Lung (tissue), 12 donors: ENCODE data around the gene CTRB2. TPM values are rescaled to one million over a fixed set of nuclear protein-coding genes. Genes with fewer than 3 reads are reported as not detected.

ENCODE experiments used
- ATAC-seq: fragments of 200-7000 bp; cut with Tn5 transposase; one replicate; pipeline ENCODE4 v1.9.1; 2020; ENCODE audit warnings: moderate number of reproducible peaks; ENCODE audit not compliant: insufficient read depth, low FRiP score
- DNase-seq, 3 donors: peaks; one replicate each; pipeline ENCODE4 v3.0.0-alpha.2; 2013 to 2017
- H3K27ac ChIP-seq, 2 donors: one replicate each; pipeline ENCODE4 v1.5.1; 2013; ENCODE audit warnings: mild to moderate bottlenecking in 2 of 2, moderate library complexity in 2 of 2, control low read depth in 1 of 2, inconsistent platforms in 1 of 2, low read depth in 1 of 2, low read length in 1 of 2
- H3K27me3 ChIP-seq, 3 donors: one replicate each; pipeline ENCODE4 v1.5.1; 2013; ENCODE audit warnings: low read length in 2 of 3; ENCODE audit not compliant: control insufficient read depth in 3 of 3, insufficient read depth in 3 of 3
- H3K36me3 ChIP-seq, 4 donors: one replicate each; pipeline ENCODE4 v1.5.1; 2013; ENCODE audit warnings: low read length in 4 of 4, mild to moderate bottlenecking in 1 of 4, moderate library complexity in 1 of 4; ENCODE audit not compliant: control insufficient read depth in 4 of 4, insufficient read depth in 4 of 4
- H3K4me1 ChIP-seq, 5 donors: one replicate each; pipeline ENCODE4 v1.5.1; 2013; ENCODE audit warnings: low read length in 5 of 5, mild to moderate bottlenecking in 2 of 5, moderate library complexity in 1 of 5; ENCODE audit not compliant: control insufficient read depth in 5 of 5, insufficient read depth in 5 of 5
- H3K4me3 ChIP-seq: one replicate; pipeline ENCODE4 v1.5.1; 2013; ENCODE audit warnings: mild to moderate bottlenecking, control low read depth, moderate library complexity
- H3K9ac ChIP-seq, 2 donors: one replicate each; pipeline ENCODE4 v1.5.1; 2013; ENCODE audit warnings: low read length in 2 of 2, control low read depth in 1 of 2; ENCODE audit not compliant: insufficient read depth in 1 of 2
- H3K9me3 ChIP-seq, 4 donors: one replicate each; pipeline ENCODE4 v1.5.1; 2013; ENCODE audit warnings: low read length in 3 of 4, mild to moderate bottlenecking in 1 of 4, moderate library complexity in 1 of 4; ENCODE audit not compliant: control insufficient read depth in 4 of 4, insufficient read depth in 3 of 4
- CTCF ChIP-seq: IDR thresholded peaks from 2 replicates; pipeline ENCODE4 v1.5.1; 2012; ENCODE audit warnings: mild to moderate bottlenecking; ENCODE audit errors: control extremely low read depth, extremely low read depth
- WGBS, 2 donors: extraction: QIAGEN DNeasy Blood & Tissue Kit; methylation state at CpG; one replicate each; pipeline ENCODE4 v1.1.7; 2013; 5-methylcytosine and 5-hydroxymethylcytosine counted together
- polyA plus RNA-seq, 2 donors: library from polyadenylated mRNA; stranded (reverse); fragments of 200-250 nt; gene quantifications; one replicate each; pipeline ENCODE4 v1.2.1, GENCODE V29; 2013
- total RNA-seq, 2 donors: library from RNA; depleted of rRNA in 1 of 2; stranded (reverse); fragments of >200 nt in 1 of 2; gene quantifications; one replicate each; pipeline ENCODE4 v1.2.1, GENCODE V29; 2014 to 2021
- donor health status: control.
- donor health status: control.
- donor health status: Bipolar disorder and iron deficiency.
- donor health status: healthy.
- donor health status: DM: yes; HTN: yes; CAD: no.

The CTRB2 gene
- total and polyA plus RNA-seq, 4 donors: 0.65 to 14.6 (median 1.3) TPM; not detected in 1

DNA sequence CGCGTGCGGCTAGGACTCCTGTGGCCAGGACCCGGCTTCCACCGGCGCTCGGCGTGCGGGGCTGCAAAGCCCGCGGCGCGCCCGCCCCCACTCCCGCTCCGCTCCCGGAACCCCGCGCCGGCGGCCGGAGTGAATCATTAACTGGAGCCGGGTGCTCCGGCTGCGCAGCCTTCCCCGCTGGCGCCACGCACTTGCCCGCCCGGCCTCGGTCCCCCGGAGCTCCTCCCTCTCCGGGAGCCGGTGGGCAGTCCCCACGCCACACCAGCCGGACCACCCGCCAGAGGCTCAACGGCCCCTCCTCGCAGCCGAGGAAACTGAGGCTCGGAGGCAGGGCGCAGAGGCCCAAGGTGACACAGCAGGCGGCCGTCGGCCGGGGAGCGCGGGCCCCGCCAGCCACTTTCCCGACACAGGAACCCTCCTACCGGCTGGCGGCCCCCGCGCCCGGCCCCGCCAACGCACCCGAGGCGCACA lies 43.9 kb upstream of the CTRB2 start:
- 1% methylated on average over 45 to 59 of the region's 59 CpGs for WGBS, 2 donors
- Histone ChIP-seq H3K9me3 (peaks cover 0 to 1% (median 0%) of the 10 kb centered on the region in 4 donors), H3K9ac (no peak overlapping the region), H3K27ac (peak overlapping the region; percentile 82 to 97), H3K4me3 (peak overlapping the region; percentile 72), H3K36me3 (no peaks in the 10 kb centered on the region), H3K27me3 (no peaks in the 10 kb centered on the region), H3K4me1 (peaks cover 24 to 72% (median 63%) of the 10 kb centered on the region in 5 donors)
- no peak for TF ChIP-seq CTCF
- ATAC-seq: peak; percentile 20
- peak; percentile 44 to 57 (median 55) for DNase-seq

DNA sequence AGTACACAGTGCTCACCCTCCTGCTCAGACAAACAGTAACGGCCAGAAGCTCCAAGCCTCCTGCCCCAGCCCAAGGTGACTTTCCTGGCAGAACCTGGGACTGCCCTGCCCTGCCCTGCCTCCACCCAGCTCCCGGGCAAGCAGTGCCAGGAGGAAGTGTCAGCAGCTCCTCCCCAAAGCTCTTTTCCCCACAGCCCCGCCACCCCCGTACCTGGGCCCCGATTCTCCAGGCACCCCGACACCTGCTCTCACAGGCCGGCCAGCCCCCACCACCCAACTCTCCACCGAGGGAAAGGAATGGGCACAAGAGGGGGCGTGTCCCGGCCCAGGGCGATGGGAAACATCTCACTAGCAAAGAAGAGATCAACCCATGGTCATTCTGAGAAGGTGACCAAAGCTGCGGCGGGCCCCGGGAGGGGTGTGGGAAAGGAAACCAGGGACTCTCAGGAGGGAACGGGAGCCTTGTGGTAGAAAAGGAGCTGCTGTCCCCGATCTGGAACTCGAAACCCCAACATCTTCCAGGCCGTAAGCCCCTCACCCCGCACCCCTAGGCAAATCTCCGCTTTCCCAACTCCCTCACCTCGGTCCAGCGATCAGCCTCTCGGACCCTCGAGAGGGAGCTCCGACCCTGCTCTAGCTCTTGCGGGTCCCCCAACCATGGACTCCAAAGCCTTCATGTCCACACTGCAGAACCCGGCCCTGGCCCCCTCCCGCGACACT lies 43.3 kb upstream of the CTRB2 start:
- no peaks in the 10 kb centered on the region for H3K27me3 ChIP-seq
- peak overlapping the region; percentile 72 for H3K4me3 ChIP-seq
- TF ChIP-seq CTCF: no peak
- ATAC-seq: no peak
- WGBS, 2 donors: 3 to 5% methylated on average over 29 of the region's 29 CpGs
- H3K27ac ChIP-seq: peak overlapping the region; percentile 82 to 97
- H3K36me3 ChIP-seq: no peaks in the 10 kb centered on the region
- DNase-seq: no peak
- peak overlapping the region in 1 of 2 donors; percentile 55 for H3K9ac ChIP-seq
- peaks cover 24 to 75% (median 68%) of the 10 kb centered on the region in 5 donors for H3K4me1 ChIP-seq
- H3K9me3 ChIP-seq: peaks cover 0 to 1% (median 0%) of the 10 kb centered on the region in 4 donors

DNA sequence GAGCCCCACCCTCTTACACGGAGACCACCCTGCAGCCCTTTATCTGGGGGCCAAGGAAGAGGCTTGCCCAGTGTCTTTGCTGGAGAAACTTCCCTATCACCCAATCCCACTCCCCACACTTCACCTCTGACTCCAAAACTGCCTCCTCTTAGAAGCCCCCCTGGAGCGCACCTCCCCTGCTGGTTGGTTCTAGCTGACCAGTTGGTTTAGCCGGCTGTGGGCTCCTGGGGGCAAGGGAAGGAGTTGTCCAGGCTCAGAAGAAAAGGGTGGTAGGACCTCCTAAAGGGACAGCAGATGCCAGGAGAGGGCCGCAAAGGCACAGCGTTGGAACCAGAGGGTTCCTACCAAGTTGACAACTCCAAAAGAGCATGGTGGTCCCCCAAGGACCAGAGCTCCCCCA lies 42.5 kb upstream of the CTRB2 start:
- no peak for TF ChIP-seq CTCF
- Histone ChIP-seq H3K4me3 (no peak overlapping the region), H3K36me3 (no peaks in the 10 kb centered on the region), H3K9me3 (peaks cover 0 to 1% (median 0%) of the 10 kb centered on the region in 4 donors), H3K4me1 (peaks cover 23 to 72% (median 69%) of the 10 kb centered on the region in 5 donors), H3K27me3 (no peaks in the 10 kb centered on the region), H3K9ac (no peak overlapping the region), H3K27ac (peak overlapping the region; percentile 82 to 97)
- 69 to 79% methylated on average over 5 of the region's 5 CpGs for WGBS, 2 donors
- ATAC-seq: no peak
- no peak for DNase-seq
